Activated CD4-positive, alpha-beta memory T cell treated with anti-CD3 and anti-CD28 coated beads, Interleukin-2, amount 10 ng/mL, durations not matched to agents 7 days and 5 days (primary cell): Measurements from ENCODE around the gene CHGA. TPM values are rescaled to one million over a fixed set of nuclear protein-coding genes. Genes with fewer than 3 reads are reported as not detected.

Experiments used
- CTCF ChIA-PET: fragments of 350-600 bp; sonication (Branson Sonifier 250); formaldehyde crosslinking; loops from one replicate; lab custom pipeline; 2021; ENCODE audit warnings: antibody characterized with exemption, inconsistent platforms; lab: Charles Lee
- POLR2A ChIA-PET: fragments of 350-600 bp; sonication (Branson Sonifier 250); formaldehyde crosslinking; loops from one replicate; lab custom pipeline; 2021; ENCODE audit warnings: antibody characterized with exemption; lab: Charles Lee
- DNase-seq: peaks from one replicate; pipeline ENCODE4 v3.0.0-alpha.2; 2020
- H3K27ac Mint-ChIP-seq: one replicate; pipeline ENCODE4 v1.8.0; 2021; ENCODE audit warnings: mild to moderate bottlenecking, mixed read lengths
- H3K27me3 Mint-ChIP-seq: one replicate; pipeline ENCODE4 v1.8.0; 2021; ENCODE audit warnings: mixed read lengths
- H3K36me3 Mint-ChIP-seq: one replicate; pipeline ENCODE4 v1.8.0; 2021; ENCODE audit warnings: low read depth, mixed read lengths
- H3K4me1 Mint-ChIP-seq: one replicate; pipeline ENCODE4 v1.8.0; 2021; ENCODE audit warnings: mixed read lengths
- H3K4me3 Mint-ChIP-seq: one replicate; pipeline ENCODE4 v1.8.0; 2021; ENCODE audit warnings: mild to moderate bottlenecking, mixed read lengths
- H3K9me3 Mint-ChIP-seq: one replicate; pipeline ENCODE4 v1.8.0; 2021; ENCODE audit warnings: mixed read lengths
- total RNA-seq, 2 experiments: library from RNA; stranded (reverse); gene quantifications; one replicate each; pipeline ENCODE4 v1.2.3, GENCODE V29; 2021

Gene CHGA
- total RNA-seq, 2 experiments from 2014 or later = not detected

GRCh38 chr14:92965281-92965680, 42.3 kb downstream of the CHGA start:
- Mint-ChIP-seq H3K27ac (no peak overlapping the region), H3K36me3 (peaks cover 4% of the 10 kb centered on the region), H3K9me3 (peaks cover 5% of the 10 kb centered on the region), H3K4me1 (no peaks in the 10 kb centered on the region), H3K4me3 (no peak overlapping the region), H3K27me3 (no peaks in the 10 kb centered on the region)
- ChIA-PET CTCF (no interaction called here), POLR2A (no interaction called here)
- no peak for DNase-seq

GRCh38 chr14:92967346-92967926, 44.5 kb downstream of the CHGA start:
- POLR2A ChIA-PET = no interaction called here
- Mint-ChIP-seq H3K4me3 (no peak overlapping the region), H3K36me3 (peaks cover 4% of the 10 kb centered on the region), H3K9me3 (peaks cover 5% of the 10 kb centered on the region), H3K27me3 (no peaks in the 10 kb centered on the region), H3K4me1 (no peaks in the 10 kb centered on the region), H3K27ac (no peak overlapping the region)
- CTCF ChIA-PET = no interaction called here
- DNase-seq = no peak

DNA sequence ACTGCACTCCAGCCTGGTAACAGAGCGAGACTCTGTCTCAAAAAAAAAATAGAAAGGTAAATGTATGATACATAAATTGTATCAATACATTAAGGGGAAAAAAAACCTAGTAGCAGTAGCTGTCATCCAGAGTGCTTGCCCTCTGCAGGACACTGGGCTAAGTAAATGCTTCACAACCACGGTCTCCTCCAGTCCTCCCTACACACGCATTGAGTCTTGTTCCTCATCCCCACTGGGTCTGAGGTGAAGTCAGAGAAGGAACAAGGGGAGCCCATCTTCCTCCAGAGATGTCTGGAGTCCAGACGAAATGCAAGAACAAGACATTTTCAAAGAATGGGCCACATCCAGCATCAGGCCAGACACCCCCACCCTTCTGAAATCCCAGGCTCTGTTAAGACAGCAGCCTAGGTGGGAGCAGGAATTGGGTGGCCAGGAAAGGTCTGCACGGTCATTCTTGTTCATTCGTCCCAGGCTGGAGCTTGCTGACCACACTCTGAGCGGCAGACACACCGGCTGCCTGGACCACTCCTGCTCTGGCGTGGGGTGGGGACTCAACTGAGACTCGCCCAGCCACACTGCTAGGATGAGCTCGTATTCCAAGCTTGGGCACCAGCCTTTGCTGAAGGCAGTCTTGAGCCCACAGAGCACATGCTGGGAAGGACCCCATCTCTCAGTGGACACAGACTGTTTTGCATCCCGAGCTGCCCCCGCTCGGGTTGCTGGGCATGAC, 45.5 kb downstream of the CHGA start:
- Mint-ChIP-seq H3K36me3 (peaks cover 11% of the 10 kb centered on the region), H3K27me3 (no peaks in the 10 kb centered on the region), H3K4me3 (no peak overlapping the region), H3K27ac (no peak overlapping the region), H3K4me1 (no peaks in the 10 kb centered on the region), H3K9me3 (peaks cover 7% of the 10 kb centered on the region)
- POLR2A ChIA-PET = no interaction called here
- CTCF ChIA-PET = no interaction called here
- no peak for DNase-seq

DNA sequence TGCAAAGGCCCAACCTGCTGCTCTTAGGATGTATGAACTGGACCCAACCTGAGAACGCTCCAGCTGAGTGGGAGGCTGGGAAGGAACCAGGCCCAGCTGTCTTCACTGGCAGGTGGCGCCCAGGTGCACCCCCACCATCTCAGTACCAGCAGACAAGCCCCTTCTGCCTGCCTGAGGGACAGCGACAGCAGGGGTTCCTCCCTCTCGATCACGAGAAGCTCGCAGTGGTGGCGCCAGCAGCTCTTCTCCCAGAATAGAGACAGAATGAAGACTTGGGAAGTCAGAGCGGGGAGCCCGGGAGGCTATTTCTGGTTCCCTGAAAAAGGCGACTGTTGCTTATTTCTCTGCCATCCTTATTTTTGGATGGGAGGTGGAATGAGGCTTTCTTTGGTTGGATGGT, 46.5 kb downstream of the CHGA start:
- Mint-ChIP-seq H3K4me1 (no peaks in the 10 kb centered on the region), H3K9me3 (peaks cover 7% of the 10 kb centered on the region)
- no peak for DNase-seq

DNA sequence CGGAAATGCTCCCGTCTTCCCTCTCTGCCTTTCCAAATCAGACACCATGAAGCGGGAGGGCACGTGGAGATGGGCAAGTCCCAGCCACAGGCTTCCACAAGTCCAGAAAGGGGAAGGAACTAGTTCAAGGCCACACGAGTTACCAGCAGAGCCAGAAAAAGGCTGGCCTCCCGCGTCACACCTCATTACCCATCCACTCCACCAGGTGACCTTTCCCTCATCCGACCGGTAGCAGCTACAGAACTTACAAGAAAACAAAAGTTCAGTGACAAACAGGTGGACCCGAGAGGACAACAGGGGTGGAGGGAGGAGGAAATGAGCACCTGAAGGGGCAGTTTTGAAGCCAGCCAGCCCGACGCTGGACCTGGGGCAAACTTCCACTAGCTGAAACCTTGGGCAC, 46.9 kb downstream of the CHGA start:
- Mint-ChIP-seq H3K4me1 (no peaks in the 10 kb centered on the region), H3K27ac (no peak overlapping the region), H3K36me3 (peaks cover 19% of the 10 kb centered on the region), H3K27me3 (no peaks in the 10 kb centered on the region), H3K4me3 (no peak overlapping the region), H3K9me3 (peaks cover 7% of the 10 kb centered on the region)
- ChIA-PET CTCF (no interaction called here), POLR2A (no interaction called here)
- no peak for DNase-seq

More for the DNA sequence above, 46.5 kb downstream of the CHGA start:
- ChIA-PET CTCF (no interaction called here), POLR2A (no interaction called here)
- Mint-ChIP-seq H3K27ac (no peak overlapping the region), H3K36me3 (peaks cover 15% of the 10 kb centered on the region), H3K4me3 (no peak overlapping the region), H3K27me3 (no peaks in the 10 kb centered on the region)

- no peak overlapping the region for H3K4me3 Mint-ChIP-seq
- POLR2A ChIA-PET = no interaction called here
- H3K4me1 Mint-ChIP-seq = no peaks in the 10 kb centered on the region
- peaks cover 10% of the 10 kb centered on the region for H3K9me3 Mint-ChIP-seq
- no peak for DNase-seq
- no peak overlapping the region for H3K27ac Mint-ChIP-seq
- peaks cover 19% of the 10 kb centered on the region for H3K36me3 Mint-ChIP-seq
- CTCF ChIA-PET = no interaction called here
- H3K27me3 Mint-ChIP-seq = no peaks in the 10 kb centered on the region
These were observed 47.3 kb downstream of the CHGA start for GRCh38 chr14:92970271-92970670.

GRCh38 chr14:92971601-92972180, 48.7 kb downstream of the CHGA start:
- H3K36me3 Mint-ChIP-seq = peaks cover 28% of the 10 kb centered on the region
- DNase-seq = no peak
- peaks cover 24% of the 10 kb centered on the region for H3K9me3 Mint-ChIP-seq
- H3K4me3 Mint-ChIP-seq = no peak overlapping the region
- POLR2A ChIA-PET = no interaction called here
- no peaks in the 10 kb centered on the region for H3K27me3 Mint-ChIP-seq
- H3K4me1 Mint-ChIP-seq = no peaks in the 10 kb centered on the region
- CTCF ChIA-PET = no interaction called here
- no peak overlapping the region for H3K27ac Mint-ChIP-seq

DNA sequence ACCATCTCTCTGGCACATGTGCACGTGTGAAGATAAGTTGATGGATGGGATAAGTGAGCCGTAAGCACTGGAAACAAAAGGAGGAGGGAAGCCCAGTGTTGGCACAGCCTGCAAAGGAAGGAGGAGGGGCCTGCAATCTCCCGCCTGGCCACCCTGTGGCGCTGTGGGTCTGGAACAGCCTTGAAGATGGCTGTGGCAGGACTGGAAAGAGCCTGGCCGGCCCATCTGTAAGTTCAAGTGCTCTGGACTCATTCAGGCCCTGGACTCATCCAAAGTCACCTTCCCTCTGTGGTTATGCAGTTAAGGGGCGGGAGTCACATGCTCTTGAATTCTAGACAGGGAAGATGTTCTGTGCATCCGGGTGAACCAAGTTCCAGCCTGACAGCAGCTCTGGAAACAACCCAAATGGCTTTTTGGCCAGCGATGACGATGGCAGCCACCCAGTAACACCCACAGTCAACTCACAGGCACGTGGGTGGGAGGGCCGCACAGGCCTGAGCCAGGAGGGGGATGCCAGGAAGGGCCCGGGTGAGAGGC, 50.4 kb downstream of the CHGA start:
- no peaks in the 10 kb centered on the region for H3K4me1 Mint-ChIP-seq
- DNase-seq = no peak
- ChIA-PET POLR2A (no interaction called here), CTCF (no interaction called here)
- peaks cover 34% of the 10 kb centered on the region for H3K9me3 Mint-ChIP-seq
- H3K4me3 Mint-ChIP-seq = no peak overlapping the region
- H3K27me3 Mint-ChIP-seq = no peaks in the 10 kb centered on the region
- H3K27ac Mint-ChIP-seq = no peak overlapping the region
- H3K36me3 Mint-ChIP-seq = peaks cover 41% of the 10 kb centered on the region

DNA sequence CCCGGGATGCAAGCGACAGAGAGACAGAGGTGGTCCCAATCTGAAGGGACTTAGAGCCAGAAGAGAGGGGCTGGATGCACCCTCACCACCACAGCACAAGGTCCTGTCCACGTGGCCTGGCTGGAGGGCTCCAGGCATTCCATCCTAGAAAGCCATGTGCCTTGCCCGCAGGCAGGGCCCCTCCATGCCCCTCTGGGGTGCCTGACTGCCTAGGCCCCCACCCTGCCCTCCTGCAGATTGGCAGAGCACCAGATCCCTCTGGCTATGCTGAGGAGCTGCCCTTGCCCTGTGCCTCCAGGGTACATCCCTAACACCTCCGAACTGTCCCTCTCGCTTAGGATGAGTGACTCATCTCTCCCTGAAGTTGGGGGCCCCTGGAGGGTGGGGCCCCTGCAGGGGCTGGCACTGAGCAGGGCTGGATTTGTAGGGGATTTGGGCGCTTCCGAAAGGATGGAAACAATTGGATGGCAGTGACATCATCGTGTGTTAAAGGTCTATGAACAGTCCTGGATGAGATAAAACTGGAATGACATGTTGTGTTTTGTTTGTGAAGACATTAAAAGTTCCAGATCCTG, 50.9 kb downstream of the CHGA start:
- ChIA-PET POLR2A (no interaction called here), CTCF (no interaction called here)
- Mint-ChIP-seq H3K9me3 (peaks cover 37% of the 10 kb centered on the region), H3K27ac (no peak overlapping the region), H3K27me3 (no peaks in the 10 kb centered on the region), H3K36me3 (peaks cover 46% of the 10 kb centered on the region), H3K4me1 (no peaks in the 10 kb centered on the region), H3K4me3 (no peak overlapping the region)
- no peak for DNase-seq

- Mint-ChIP-seq H3K36me3 (peaks cover 55% of the 10 kb centered on the region), H3K4me1 (no peaks in the 10 kb centered on the region), H3K27me3 (no peaks in the 10 kb centered on the region), H3K27ac (no peak overlapping the region), H3K9me3 (peaks cover 45% of the 10 kb centered on the region), H3K4me3 (no peak overlapping the region)
- ChIA-PET POLR2A (no interaction called here), CTCF (no interaction called here)
- DNase-seq = no peak
These were observed 51.8 kb downstream of the CHGA start for GRCh38 chr14:92974541-92975345.

- no peaks in the 10 kb centered on the region for H3K4me1 Mint-ChIP-seq
- H3K27me3 Mint-ChIP-seq = no peaks in the 10 kb centered on the region
- H3K9me3 Mint-ChIP-seq = peaks cover 53% of the 10 kb centered on the region
- no peak overlapping the region for H3K27ac Mint-ChIP-seq
- peaks cover 70% of the 10 kb centered on the region for H3K36me3 Mint-ChIP-seq
- H3K4me3 Mint-ChIP-seq = no peak overlapping the region
- DNase-seq = no peak
- ChIA-PET CTCF (no interaction called here), POLR2A (no interaction called here)
These were observed 53.3 kb downstream of the CHGA start for GRCh38 chr14:92976268-92976667.

GRCh38 chr14:92978229-92979021, 55.5 kb downstream of the CHGA start:
- H3K4me3 Mint-ChIP-seq = no peak overlapping the region
- H3K9me3 Mint-ChIP-seq = peaks cover 57% of the 10 kb centered on the region
- no peak overlapping the region for H3K27ac Mint-ChIP-seq
- CTCF ChIA-PET = no interaction called here
- no peaks in the 10 kb centered on the region for H3K4me1 Mint-ChIP-seq
- no peak for DNase-seq
- POLR2A ChIA-PET = no interaction called here
- H3K36me3 Mint-ChIP-seq = peaks cover 76% of the 10 kb centered on the region
- H3K27me3 Mint-ChIP-seq = no peaks in the 10 kb centered on the region
